ENCODE measurements around the gene AMOTL1. TPM values are rescaled to one million over a fixed set of nuclear protein-coding genes. Genes with fewer than 3 reads are reported as not detected.

AMOTL1 gene
- total RNA-seq, 2 experiments from 2014 or later = 0.08 TPM; not detected in 1

DNA sequence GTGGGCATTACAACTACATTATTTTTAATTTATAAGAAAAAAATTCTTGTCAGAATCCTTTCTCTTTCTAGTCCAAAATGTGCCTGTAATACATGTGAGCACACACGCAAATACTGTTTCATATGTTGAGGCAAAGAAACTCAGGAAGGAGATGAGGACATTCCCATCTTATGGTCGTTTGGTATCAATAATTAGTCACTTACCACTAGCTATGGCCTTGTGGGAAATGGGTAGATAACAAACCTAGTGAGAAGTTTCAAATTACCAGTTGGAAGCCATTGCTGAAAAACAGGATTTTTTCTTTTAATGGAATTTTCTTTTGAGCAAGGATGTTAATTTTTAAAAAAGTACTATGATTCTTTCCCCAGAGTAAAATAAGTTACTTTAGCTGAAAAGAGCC lies 25.7 kb downstream of the AMOTL1 start:
- Histone ChIP-seq H3K9me3 (ENCODE audit: control insufficient read depth in 1 of 2, insufficient read depth in 1 of 2, low read length in 2 of 2) (no peaks in the 10 kb centered on the region), H3K4me1 (ENCODE audit: insufficient read depth, low read length) (no peaks in the 10 kb centered on the region), H3K36me3 (ENCODE audit: insufficient read depth, low read length) (no peaks in the 10 kb centered on the region), H3K27me3 (ENCODE audit: control insufficient read depth in 1 of 2, insufficient read depth in 2 of 2, low read length in 2 of 2) (peaks cover 0 to 6% of the 10 kb centered on the region in 2 experiments), H3K4me3 (ENCODE audit: low read length) (no peak overlapping the region), H3K27ac (ENCODE audit: low read depth in 1 of 2, low read length in 2 of 2) (no peak overlapping the region)
- H3K36me3 Mint-ChIP-seq (ENCODE audit: low read depth) = no peaks in the 10 kb centered on the region
- H3K27ac Mint-ChIP-seq = no peak overlapping the region
- POLR2A ChIA-PET = no interaction called here
- no peak for DNase-seq
- no peaks in the 10 kb centered on the region for H3K9me3 Mint-ChIP-seq
- no peak overlapping the region for H3K4me3 Mint-ChIP-seq
- H3K4me1 Mint-ChIP-seq (ENCODE audit: low read depth) = no peaks in the 10 kb centered on the region
- CTCF ChIA-PET = no interaction called here
- TF ChIP-seq, protein P1, sequence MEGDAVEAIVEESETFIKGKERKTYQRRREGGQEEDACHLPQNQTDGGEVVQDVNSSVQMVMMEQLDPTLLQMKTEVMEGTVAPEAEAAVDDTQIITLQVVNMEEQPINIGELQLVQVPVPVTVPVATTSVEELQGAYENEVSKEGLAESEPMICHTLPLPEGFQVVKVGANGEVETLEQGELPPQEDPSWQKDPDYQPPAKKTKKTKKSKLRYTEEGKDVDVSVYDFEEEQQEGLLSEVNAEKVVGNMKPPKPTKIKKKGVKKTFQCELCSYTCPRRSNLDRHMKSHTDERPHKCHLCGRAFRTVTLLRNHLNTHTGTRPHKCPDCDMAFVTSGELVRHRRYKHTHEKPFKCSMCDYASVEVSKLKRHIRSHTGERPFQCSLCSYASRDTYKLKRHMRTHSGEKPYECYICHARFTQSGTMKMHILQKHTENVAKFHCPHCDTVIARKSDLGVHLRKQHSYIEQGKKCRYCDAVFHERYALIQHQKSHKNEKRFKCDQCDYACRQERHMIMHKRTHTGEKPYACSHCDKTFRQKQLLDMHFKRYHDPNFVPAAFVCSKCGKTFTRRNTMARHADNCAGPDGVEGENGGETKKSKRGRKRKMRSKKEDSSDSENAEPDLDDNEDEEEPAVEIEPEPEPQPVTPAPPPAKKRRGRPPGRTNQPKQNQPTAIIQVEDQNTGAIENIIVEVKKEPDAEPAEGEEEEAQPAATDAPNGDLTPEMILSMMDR (IDR thresholded peaks at IDR 0.05) = no peak
- peaks cover 6% of the 10 kb centered on the region for H3K27me3 Mint-ChIP-seq
- no peak for ATAC-seq (ENCODE audit: poor library complexity)
- intact Hi-C loops (cut with DNase I, micrococcal nuclease) = loop anchor here in 1 of 2 experiments (10.0 kb wide), 1 partner anchor 351 kb away; no protein-coding TSS in a partner anchor

DNA sequence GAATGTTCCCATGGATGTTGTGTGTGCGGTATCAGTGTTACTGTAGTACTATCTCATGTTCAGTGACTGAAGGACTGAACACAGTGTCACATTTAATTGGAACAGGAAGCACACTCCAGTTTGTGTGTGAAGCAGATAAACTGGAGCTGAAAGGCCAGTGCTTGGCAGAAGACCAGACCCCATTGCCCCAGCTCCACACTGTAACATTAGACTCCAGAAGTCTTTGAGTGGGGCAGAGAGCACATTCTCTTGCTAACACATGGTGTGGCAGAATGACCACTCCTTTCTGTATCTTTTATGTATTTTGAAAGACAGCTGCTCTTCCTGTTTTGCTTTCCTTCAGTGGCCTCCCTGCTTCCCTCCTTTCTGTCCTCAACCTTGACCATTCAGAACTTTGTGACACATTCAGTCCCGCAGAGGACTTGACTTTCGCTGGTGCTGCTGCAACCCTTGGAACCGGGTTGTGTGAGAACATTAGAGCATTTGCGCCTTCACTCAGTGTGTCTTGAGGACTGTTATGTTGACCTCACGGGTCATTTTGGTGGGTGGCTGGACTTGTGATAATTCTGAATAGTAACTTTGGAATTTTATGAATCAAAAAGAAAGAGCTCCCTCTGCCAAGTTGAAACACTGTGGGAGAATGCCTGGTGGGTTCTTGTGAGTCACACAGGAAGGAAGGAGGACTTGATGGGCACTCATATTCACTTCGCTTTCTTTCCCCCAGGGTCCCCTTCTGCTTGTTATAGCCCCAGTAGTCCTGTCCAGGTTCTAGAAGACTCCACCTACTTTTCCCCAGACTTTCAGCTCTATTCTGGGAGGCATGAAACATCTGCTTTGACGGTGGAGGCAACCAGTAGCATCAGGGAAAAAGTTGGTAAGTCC lies 26.4 kb downstream of the AMOTL1 start:
- ChIA-PET POLR2A (no interaction called here), CTCF (no interaction called here)
- peaks cover 6% of the 10 kb centered on the region for H3K27me3 Mint-ChIP-seq

DNA sequence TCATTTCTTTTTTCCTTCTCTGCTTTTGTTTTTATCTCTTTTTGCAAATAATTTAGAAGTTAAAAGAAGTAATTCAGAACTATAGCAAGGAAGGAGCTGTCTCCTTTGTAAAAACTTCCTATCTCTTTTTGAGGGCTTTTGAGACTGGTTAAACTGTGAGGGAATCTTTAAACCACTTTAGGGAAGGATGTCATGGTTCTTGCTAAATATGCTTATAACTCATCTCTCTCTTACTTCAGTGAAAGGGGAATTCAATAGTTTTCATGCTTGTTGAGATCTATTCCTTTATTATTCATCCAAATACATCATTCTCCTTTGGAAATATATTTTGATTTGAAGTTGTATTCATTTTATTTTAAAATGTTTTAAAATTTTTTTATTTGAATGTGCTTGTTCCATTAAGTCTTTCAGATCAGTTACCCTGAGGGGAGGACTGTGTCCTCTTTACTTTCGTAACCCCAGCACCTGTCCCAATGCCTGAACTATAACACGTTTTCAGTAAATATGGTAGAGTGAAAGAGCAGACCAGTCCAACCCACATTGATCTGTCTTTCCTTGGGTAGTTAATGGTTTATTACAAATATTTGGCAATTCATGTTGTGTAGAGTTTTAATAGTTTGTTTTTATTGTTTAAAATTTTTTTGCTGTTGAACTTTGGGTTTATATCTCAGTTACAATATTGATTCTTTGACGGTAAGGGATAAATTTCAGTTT lies 27.5 kb downstream of the AMOTL1 start:
- ChIA-PET CTCF (no interaction called here), POLR2A (no interaction called here)
- Mint-ChIP-seq H3K36me3 (ENCODE audit: low read depth) (no peaks in the 10 kb centered on the region), H3K27ac (no peak overlapping the region), H3K4me3 (no peak overlapping the region), H3K4me1 (ENCODE audit: low read depth) (no peaks in the 10 kb centered on the region), H3K27me3 (no peaks in the 10 kb centered on the region), H3K9me3 (no peaks in the 10 kb centered on the region)
- H3K4me3 ChIP-seq (ENCODE audit: low read length) = no peak overlapping the region
- intact Hi-C loops (cut with DNase I, micrococcal nuclease) = loop anchor here in 1 of 2 experiments (10.0 kb wide), 1 partner anchor 349 kb away; no protein-coding TSS in a partner anchor
- H3K27me3 ChIP-seq (ENCODE audit: control insufficient read depth in 1 of 2, insufficient read depth in 2 of 2, low read length in 2 of 2) = no peaks in the 10 kb centered on the region
- DNase-seq = no peak
- no peaks in the 10 kb centered on the region for H3K36me3 ChIP-seq (ENCODE audit: insufficient read depth, low read length)
- no peak for ATAC-seq (ENCODE audit: poor library complexity)
- H3K27ac ChIP-seq (ENCODE audit: low read depth in 1 of 2, low read length in 2 of 2) = no peak overlapping the region
- no peaks in the 10 kb centered on the region for H3K9me3 ChIP-seq (ENCODE audit: control insufficient read depth in 1 of 2, insufficient read depth in 1 of 2, low read length in 2 of 2)
- TF ChIP-seq, protein P1 (IDR thresholded peaks at IDR 0.05) = no peak
- H3K4me1 ChIP-seq (ENCODE audit: insufficient read depth, low read length) = no peaks in the 10 kb centered on the region

More for the DNA sequence above, 26.4 kb downstream of the AMOTL1 start:
- no peaks in the 10 kb centered on the region for H3K9me3 Mint-ChIP-seq
- H3K36me3 Mint-ChIP-seq (ENCODE audit: low read depth) = no peaks in the 10 kb centered on the region
- Histone ChIP-seq H3K27ac (ENCODE audit: low read depth in 1 of 2, low read length in 2 of 2) (no peak overlapping the region), H3K27me3 (ENCODE audit: control insufficient read depth in 1 of 2, insufficient read depth in 2 of 2, low read length in 2 of 2) (peaks cover 0 to 6% of the 10 kb centered on the region in 2 experiments), H3K4me3 (ENCODE audit: low read length) (no peak overlapping the region), H3K9me3 (ENCODE audit: control insufficient read depth in 1 of 2, insufficient read depth in 1 of 2, low read length in 2 of 2) (no peaks in the 10 kb centered on the region), H3K36me3 (ENCODE audit: insufficient read depth, low read length) (no peaks in the 10 kb centered on the region), H3K4me1 (ENCODE audit: insufficient read depth, low read length) (no peaks in the 10 kb centered on the region)
- H3K27ac Mint-ChIP-seq = no peak overlapping the region
- no peaks in the 10 kb centered on the region for H3K4me1 Mint-ChIP-seq (ENCODE audit: low read depth)
- TF ChIP-seq, protein P1 (IDR thresholded peaks at IDR 0.05) = no peak
- DNase-seq = no peak
- intact Hi-C loops (cut with DNase I, micrococcal nuclease) = loop anchor here in 1 of 2 experiments (10.0 kb wide), 1 partner anchor 350 kb away; no protein-coding TSS in a partner anchor
- no peak for ATAC-seq (ENCODE audit: poor library complexity)
- no peak overlapping the region for H3K4me3 Mint-ChIP-seq

Data from CD4-positive, alpha-beta T cell (primary cell).